Heart left ventricle (tissue), 16 donors: Measurements from ENCODE around the gene ACACA. TPM values are rescaled to one million over a fixed set of nuclear protein-coding genes. Genes with fewer than 3 reads are reported as not detected.

Experiments used
- ATAC-seq, 4 donors: fragments of 200-7000 bp; cut with Tn5 transposase; one replicate each; pipeline ENCODE4 v1.9.1; 2020 to 2022; ENCODE audit warnings: moderate library complexity in 4 of 4, mild to moderate bottlenecking in 3 of 4, moderate number of reproducible peaks in 1 of 4
- DNase-seq, 5 donors: peaks; one replicate each; pipeline ENCODE4 v3.0.0-alpha.2; 2020
- H3K27ac ChIP-seq, 12 donors: fragments of 200-600 bp; sonication (generic) in 4 of 12; one replicate each; pipeline versions ENCODE4 v1.5.0 to v1.8.0; 2016 to 2022; ENCODE audit warnings: mild to moderate bottlenecking in 2 of 12
- H3K27me3 ChIP-seq, 9 donors: fragments of 200-600 bp; sonication (generic) in 2 of 9; one replicate each; pipeline versions ENCODE4 v1.5.1 to v1.8.0; 2016 to 2022; ENCODE audit warnings: mild to moderate bottlenecking in 3 of 9
- H3K36me3 ChIP-seq, 9 donors: fragments of 200-600 bp; sonication (generic) in 2 of 9; one replicate each; pipeline versions ENCODE4 v1.5.0 to v1.8.0; 2018 to 2022; ENCODE audit warnings: mild to moderate bottlenecking in 2 of 9
- H3K4me1 ChIP-seq, 12 donors: fragments of 200-600 bp; sonication (generic) in 4 of 12; one replicate each; pipeline versions ENCODE4 v1.5.0 to v1.8.0; 2016 to 2022; ENCODE audit warnings: mild to moderate bottlenecking in 3 of 12
- H3K4me3 ChIP-seq, 12 donors: fragments of 200-600 bp; sonication (generic) in 4 of 12; one replicate each; pipeline versions ENCODE4 v1.5.0 to v1.8.0; 2017 to 2022; ENCODE audit warnings: mild to moderate bottlenecking in 9 of 12, moderate library complexity in 4 of 12
- H3K9me3 ChIP-seq, 12 donors: fragments of 200-600 bp; sonication (generic) in 4 of 12; one replicate each; pipeline versions ENCODE4 v1.5.0 to v1.8.0; 2016 to 2022; ENCODE audit warnings: mild to moderate bottlenecking in 1 of 12
- CTCF ChIP-seq, 12 donors: fragments of 200-600 bp; sonication (generic) in 4 of 12; IDR thresholded peaks; one replicate each; pipeline versions ENCODE4 v1.5.0 to v1.8.0; 2018 to 2022; ENCODE audit warnings: antibody characterized with exemption in 12 of 12, mild to moderate bottlenecking in 5 of 12
- POLR2A ChIP-seq, 2 donors: fragments of 450-650 bp; IDR thresholded peaks; one replicate each; pipeline ENCODE4 v1.6.1; 2017; ENCODE audit warnings: antibody characterized with exemption in 2 of 2, mild to moderate bottlenecking in 2 of 2, moderate library complexity in 2 of 2
- WGBS, 4 donors: extraction: QIAGEN DNeasy Blood & Tissue Kit in 2 of 4; methylation state at CpG; one replicate each; pipeline versions ENCODE4 v1.1.5 to v1.1.7; 2013 to 2018; 5-methylcytosine and 5-hydroxymethylcytosine counted together
- intact Hi-C, 10 donors: fragments of 100-400 bp; cut with DNase I; formaldehyde crosslinking; loops; one replicate each; pipeline versions ENCODE4 v1.11.1 to v1.14.2; 2022
- polyA plus RNA-seq, 2 donors: library from polyadenylated mRNA; stranded (reverse); fragments of 200-250 nt; gene quantifications; one replicate each; pipeline ENCODE4 v1.2.3, GENCODE V29; 2013
- total RNA-seq, 9 donors: library from RNA; depleted of rRNA in 2 of 9; stranded (reverse); fragments of >200 nt in 2 of 9; fragmentation: NEBNext Ultra II Directional in 3 of 9; extraction: Animal tissue kit (Norgen Biotek cat#: 25700) in 3 of 9; gene quantifications; one replicate each; pipeline versions ENCODE4 v1.1.0 to v1.2.4, GENCODE V29; 2016 to 2023
- donor health status: ischemic (EF 13 %, LVEDD 7.1; RV severe dilation, severe dysfunction).
- donor health status: healthy with polysubstance abuse.
- donor health status: DM: no; HTN: yes; CAD: no.
- donor health status: DM: no; HTN: no; CAD: no.
- donor health status: ischemic (EF 25% LVEDD 6.9; RV normal size, moderate dysfunction).
- donor health status: ischemic (EF 25% LVEDD 5.7; RV mildly dilated, moderate dysfunction).
- donor health status: healthy.
- donor health status: DM: yes; HTN: yes; CAD: no.
- donor health status: ischemic (EF 35%, LVEDD 5.7; RV mildly dilated, moderate dysfunction).
- donor health status: nonischemic (EF 11% LVEDD 7.7; RV severe dilation, severe dysfunction).
- donor health status: DM: yes; HTN: yes; CAD: no.
- donor health status: PGD.
- donor health status: ischemic (EF 29% LVEDD 5.4; RV normal size, mild dysfunction).
- donor health status: nonischemic (EF 23%, LVEDD 6.1; RV moderate dilation, normal function).

The ACACA gene
- total and polyA plus RNA-seq, 11 donors: 6.2 to 33.0 (median 15.8) TPM

GRCh38 chr17:37100231-37100630, 306.4 kb downstream of the ACACA start:
- Histone ChIP-seq H3K4me1 (peaks cover 0 to 5% (median 0%) of the 10 kb centered on the region in 12 donors), H3K27ac (no peak overlapping the region), H3K4me3 (no peak overlapping the region), H3K9me3 (no peaks in the 10 kb centered on the region), H3K36me3 (peaks cover 0 to 57% (median 32%) of the 10 kb centered on the region in 9 donors), H3K27me3 (no peaks in the 10 kb centered on the region)
- ATAC-seq (no peak), DNase-seq (no peak)
- TF ChIP-seq CTCF (IDR thresholded peaks at IDR 0.05) (no peak), POLR2A (IDR thresholded peaks at IDR 0.05) (no peak)
- intact Hi-C loops: no loop called here
- WGBS, 4 donors: 87 to 93% (median 92%) methylated on average over 4 of the region's 4 CpGs

- ATAC-seq (no peak), DNase-seq (no peak)
- Histone ChIP-seq H3K4me1 (peaks cover 0 to 5% (median 0%) of the 10 kb centered on the region in 12 donors), H3K27me3 (no peaks in the 10 kb centered on the region), H3K4me3 (no peak overlapping the region), H3K27ac (no peak overlapping the region), H3K9me3 (no peaks in the 10 kb centered on the region), H3K36me3 (peaks cover 0 to 51% (median 38%) of the 10 kb centered on the region in 9 donors)
- intact Hi-C loops: no loop called here
- no peak for TF ChIP-seq POLR2A (IDR thresholded peaks at IDR 0.05)
- no peak for TF ChIP-seq CTCF (IDR thresholded peaks at IDR 0.05)
- WGBS, 4 donors: 91 to 97% (median 97%) methylated on average over 9 of the region's 9 CpGs
These were observed 307.5 kb downstream of the ACACA start for GRCh38 chr17:37098910-37099664.

GRCh38 chr17:37098152-37098551, 308.5 kb downstream of the ACACA start:
- peaks cover 0 to 5% (median 0%) of the 10 kb centered on the region in 12 donors for H3K4me1 ChIP-seq
- no peak for ATAC-seq
- peaks cover 0 to 57% (median 34%) of the 10 kb centered on the region in 9 donors for H3K36me3 ChIP-seq
- no peaks in the 10 kb centered on the region for H3K27me3 ChIP-seq
- whole genome bisulfite sequencing, 4 donors: 87 to 93% (median 93%) methylated on average over 5 of the region's 5 CpGs
- H3K4me3 ChIP-seq: no peak overlapping the region
- intact Hi-C loops: no loop called here
- TF ChIP-seq POLR2A (IDR thresholded peaks at IDR 0.05): no peak
- H3K27ac ChIP-seq: no peak overlapping the region
- DNase-seq: no peak
- H3K9me3 ChIP-seq: no peaks in the 10 kb centered on the region

GRCh38 chr17:37097154-37097553, 309.5 kb downstream of the ACACA start:
- H3K4me1 ChIP-seq: peaks cover 0 to 5% (median 0%) of the 10 kb centered on the region in 12 donors
- ATAC-seq (no peak), DNase-seq (no peak)
- H3K27ac ChIP-seq: no peak overlapping the region
- H3K27me3 ChIP-seq: no peaks in the 10 kb centered on the region
- no peaks in the 10 kb centered on the region for H3K9me3 ChIP-seq
- no peak for TF ChIP-seq CTCF (IDR thresholded peaks at IDR 0.05)
- no peak overlapping the region for H3K4me3 ChIP-seq
- 81 to 98% (median 89%) methylated on average over 2 of the region's 2 CpGs for WGBS, 4 donors
- intact Hi-C loops: no loop called here
- peaks cover 0 to 60% (median 36%) of the 10 kb centered on the region in 9 donors for H3K36me3 ChIP-seq
